Measurements from ENCODE around the gene SFXN3.

Gene SFXN3

DNA sequence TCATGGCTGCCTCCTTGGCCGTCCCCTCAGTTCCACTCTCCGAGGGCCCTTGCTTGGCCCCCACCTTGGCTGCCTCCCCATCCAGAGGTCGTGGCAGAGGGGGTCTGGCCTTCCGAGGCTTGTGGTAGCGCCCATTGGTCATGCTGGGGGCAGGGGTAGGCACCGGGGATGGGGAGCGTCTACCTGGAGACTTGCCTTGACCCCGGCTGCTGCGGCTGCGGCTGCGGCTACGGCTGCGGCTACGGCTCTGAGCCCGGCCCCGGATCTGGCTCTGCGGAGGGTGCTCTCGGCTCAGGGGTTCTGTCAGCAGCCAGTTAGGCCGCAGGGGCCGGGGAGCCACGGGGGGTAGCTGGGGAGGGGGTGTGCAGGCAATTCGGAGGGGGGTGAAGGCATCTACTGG, 20.7 kb upstream of the SFXN3 start:
- TF ChIP-seq FOXP2 (optimal IDR thresholded peaks at IDR 0.05; ENCODE audit: control extremely low read depth, extremely low read length, insufficient read depth) (no peak), POLR2AphosphoS5 (IDR thresholded peaks at IDR 0.05; ENCODE audit: borderline replicate concordance, low read depth, low read length) (no peak), EZH2 (IDR thresholded peaks at IDR 0.05) (no peak)
- Histone ChIP-seq H3K9me3 (ENCODE audit: low read depth, low read length) (no peaks in the 10 kb centered on the region), H3K27ac (no peak overlapping the region), H3K9ac (ENCODE audit: insufficient read length) (no peak overlapping the region), H3K4me3 (no peak overlapping the region), H3K36me3 (ENCODE audit: insufficient read depth, low read length) (no peaks in the 10 kb centered on the region; the same call in 1 of the 2 replicates)
- DNase-seq (ENCODE audit: low read depth, low spot score) = no peak

DNA sequence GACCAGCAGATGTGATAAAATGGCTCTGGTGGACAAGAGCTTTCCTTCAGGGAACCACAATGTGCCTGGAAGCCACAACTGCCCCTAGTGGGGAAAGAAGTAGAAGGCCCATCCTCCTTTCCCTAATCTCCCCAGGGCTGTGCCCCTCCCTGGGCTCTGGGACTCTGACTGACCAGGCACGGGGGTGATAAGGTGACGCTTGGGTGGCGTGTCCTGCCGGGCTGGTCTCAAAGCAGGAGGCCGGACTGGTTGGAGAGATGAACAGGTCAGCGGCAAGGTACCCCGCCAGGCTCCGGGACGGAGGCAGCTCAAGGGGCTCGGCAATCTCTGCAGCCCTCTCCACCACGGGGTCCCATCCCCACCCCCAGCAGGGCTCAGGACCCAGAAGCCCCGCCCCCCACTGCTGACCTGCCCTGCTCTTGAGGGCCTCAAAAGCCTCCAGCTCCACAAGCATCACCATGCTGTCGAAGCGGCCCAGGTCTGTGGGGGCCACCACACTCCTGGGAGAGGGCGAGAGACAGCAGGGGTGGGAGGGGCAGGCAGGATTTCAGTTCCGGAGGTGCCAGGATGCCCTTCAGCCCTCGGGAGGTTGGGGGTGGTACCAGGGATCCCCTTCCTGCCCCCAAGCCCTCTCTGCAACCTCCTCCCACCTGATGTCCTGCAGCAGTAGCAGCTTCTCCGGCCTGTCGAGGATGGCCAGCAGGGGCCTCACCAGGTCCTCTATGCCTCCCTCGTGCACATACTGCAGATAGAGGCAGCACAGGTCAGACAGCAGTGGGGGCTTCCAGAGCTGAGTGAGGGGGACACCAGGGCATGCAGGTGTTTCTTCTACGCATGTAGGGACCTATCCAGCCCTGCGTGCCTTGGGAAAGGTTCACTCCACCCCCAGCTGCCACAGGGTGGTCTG, 19.3 kb upstream of the SFXN3 start:
- Histone ChIP-seq H3K9ac (ENCODE audit: insufficient read length) (no peak overlapping the region), H3K36me3 (ENCODE audit: insufficient read depth, low read length) (no peaks in the 10 kb centered on the region), H3K9me3 (ENCODE audit: low read depth, low read length) (no peaks in the 10 kb centered on the region), H3K27ac (no peak overlapping the region), H3K4me3 (no peak overlapping the region)
- TF ChIP-seq EZH2 (IDR thresholded peaks at IDR 0.05) (no peak), POLR2AphosphoS5 (IDR thresholded peaks at IDR 0.05; ENCODE audit: borderline replicate concordance, low read depth, low read length) (no peak), FOXP2 (optimal IDR thresholded peaks at IDR 0.05; ENCODE audit: control extremely low read depth, extremely low read length, insufficient read depth) (no peak)
- no peak for DNase-seq (ENCODE audit: low read depth, low spot score)

DNA sequence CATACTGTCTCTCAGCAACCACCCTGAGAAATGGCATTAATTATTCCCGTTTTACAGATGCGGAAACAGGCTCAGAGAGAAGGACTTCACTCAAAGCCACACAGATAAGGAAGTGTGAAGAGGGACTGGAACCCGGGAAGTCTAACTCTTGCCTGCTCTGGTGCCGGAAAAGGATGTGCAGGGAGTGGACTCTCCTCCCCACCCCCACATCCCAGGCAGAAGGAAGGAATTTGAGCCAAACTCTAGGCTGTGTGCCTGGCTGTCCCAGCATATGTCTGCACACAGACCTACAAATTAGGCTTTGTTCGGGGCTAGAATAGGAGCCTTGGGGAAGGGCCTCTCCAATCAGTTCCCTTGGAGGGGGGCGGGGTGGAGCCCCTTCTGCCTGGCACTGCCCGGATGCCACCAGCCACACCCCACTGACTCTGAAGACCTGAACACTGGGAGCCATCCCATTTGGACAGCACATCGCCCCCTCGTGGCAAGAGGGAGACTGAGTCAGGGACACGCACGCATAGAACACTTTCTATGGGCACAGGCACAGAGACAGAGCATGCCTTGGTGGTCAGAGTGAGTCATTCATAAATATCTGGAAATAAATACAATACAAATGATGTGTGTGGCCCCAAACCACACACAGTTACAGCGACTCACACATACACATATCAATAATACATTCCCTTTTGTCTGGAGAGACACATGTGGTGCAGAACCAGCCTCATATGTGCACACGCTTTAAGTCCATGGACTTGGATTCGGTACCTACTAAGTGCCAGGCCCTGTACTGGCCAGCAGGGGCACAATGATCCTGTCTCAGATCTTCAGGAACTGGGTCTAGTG, 18.3 kb upstream of the SFXN3 start:
- TF ChIP-seq FOXP2 (optimal IDR thresholded peaks at IDR 0.05; ENCODE audit: control extremely low read depth, extremely low read length, insufficient read depth) (no peak), EZH2 (IDR thresholded peaks at IDR 0.05) (no peak), POLR2AphosphoS5 (IDR thresholded peaks at IDR 0.05; ENCODE audit: borderline replicate concordance, low read depth, low read length) (no peak)
- Histone ChIP-seq H3K27ac (no peak overlapping the region), H3K9me3 (ENCODE audit: low read depth, low read length) (no peaks in the 10 kb centered on the region), H3K9ac (ENCODE audit: insufficient read length) (no peak overlapping the region), H3K36me3 (ENCODE audit: insufficient read depth, low read length) (no peaks in the 10 kb centered on the region), H3K4me3 (no peak overlapping the region)
- no peak for DNase-seq (ENCODE audit: low read depth, low spot score)

DNA sequence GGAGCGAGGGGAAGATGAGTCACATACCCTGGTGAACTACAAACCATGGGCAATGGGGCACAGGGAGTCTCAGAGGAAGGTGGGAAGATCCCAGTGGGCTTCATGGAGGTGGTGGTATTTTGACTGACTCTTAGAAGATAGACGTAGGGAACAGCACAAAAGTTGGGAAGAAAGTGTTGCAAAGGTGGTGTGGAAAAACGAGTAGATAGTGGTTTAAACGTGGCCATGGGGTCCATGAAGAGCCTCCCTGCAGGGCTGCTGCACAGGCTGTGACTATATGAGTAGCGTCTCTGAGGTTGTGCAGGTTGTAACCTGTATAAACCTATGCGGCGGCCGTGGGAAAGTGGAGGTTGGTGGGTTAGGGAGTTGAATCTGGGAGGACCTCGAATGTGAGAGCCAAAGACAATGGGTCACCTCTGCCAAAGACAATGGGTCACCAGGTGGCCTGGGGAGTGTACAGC, 17.6 kb upstream of the SFXN3 start:
- H3K27ac ChIP-seq = no peak overlapping the region
- H3K36me3 ChIP-seq (ENCODE audit: insufficient read depth, low read length) = no peaks in the 10 kb centered on the region
- no peak for DNase-seq (ENCODE audit: low read depth, low spot score)
- no peak for TF ChIP-seq EZH2 (IDR thresholded peaks at IDR 0.05)
- TF ChIP-seq POLR2AphosphoS5 (IDR thresholded peaks at IDR 0.05; ENCODE audit: borderline replicate concordance, low read depth, low read length) = no peak
- no peak for TF ChIP-seq FOXP2 (optimal IDR thresholded peaks at IDR 0.05; ENCODE audit: control extremely low read depth, extremely low read length, insufficient read depth)
- no peaks in the 10 kb centered on the region for H3K9me3 ChIP-seq (ENCODE audit: low read depth, low read length)
- H3K4me3 ChIP-seq = no peak overlapping the region
- H3K9ac ChIP-seq (ENCODE audit: insufficient read length) = no peak overlapping the region

DNA sequence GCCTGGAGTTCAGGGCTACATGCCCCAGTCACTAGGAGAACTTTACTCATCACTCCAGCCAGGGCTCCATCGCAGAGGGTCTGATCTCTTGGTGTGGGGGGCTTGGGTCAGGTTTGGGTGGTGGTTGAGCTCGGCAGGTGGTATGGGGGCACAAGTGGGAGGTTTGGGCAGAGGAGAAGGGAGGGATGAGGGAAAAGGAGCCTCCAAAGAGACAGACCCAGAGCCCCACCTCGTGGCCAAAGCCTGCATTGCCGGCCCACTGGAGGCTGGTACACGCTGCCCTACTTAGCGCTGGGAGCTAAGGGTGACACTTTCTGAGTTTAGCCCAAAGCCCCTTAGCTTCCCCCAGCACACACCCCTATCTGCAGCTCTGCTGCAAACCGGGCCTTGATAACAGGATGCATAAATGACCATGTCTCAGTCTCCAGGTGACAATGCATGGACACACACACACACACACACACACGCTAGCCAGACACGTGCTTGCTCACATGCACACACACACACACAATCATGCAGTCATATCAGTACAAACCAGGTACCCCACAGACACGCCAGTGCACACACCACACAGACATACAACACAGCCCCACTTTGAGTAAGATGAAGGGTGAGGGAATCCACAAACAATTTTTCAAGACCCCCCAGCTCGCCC, 16.7 kb upstream of the SFXN3 start:
- no peak for TF ChIP-seq EZH2 (IDR thresholded peaks at IDR 0.05)
- TF ChIP-seq POLR2AphosphoS5 (IDR thresholded peaks at IDR 0.05; ENCODE audit: borderline replicate concordance, low read depth, low read length) = no peak
- no peak for TF ChIP-seq FOXP2 (optimal IDR thresholded peaks at IDR 0.05; ENCODE audit: control extremely low read depth, extremely low read length, insufficient read depth)
- Histone ChIP-seq H3K27ac (no peak overlapping the region), H3K9ac (ENCODE audit: insufficient read length) (no peak overlapping the region), H3K4me3 (no peak overlapping the region), H3K9me3 (ENCODE audit: low read depth, low read length) (no peaks in the 10 kb centered on the region), H3K36me3 (ENCODE audit: insufficient read depth, low read length) (no peaks in the 10 kb centered on the region)
- no peak for DNase-seq (ENCODE audit: low read depth, low spot score)

DNA sequence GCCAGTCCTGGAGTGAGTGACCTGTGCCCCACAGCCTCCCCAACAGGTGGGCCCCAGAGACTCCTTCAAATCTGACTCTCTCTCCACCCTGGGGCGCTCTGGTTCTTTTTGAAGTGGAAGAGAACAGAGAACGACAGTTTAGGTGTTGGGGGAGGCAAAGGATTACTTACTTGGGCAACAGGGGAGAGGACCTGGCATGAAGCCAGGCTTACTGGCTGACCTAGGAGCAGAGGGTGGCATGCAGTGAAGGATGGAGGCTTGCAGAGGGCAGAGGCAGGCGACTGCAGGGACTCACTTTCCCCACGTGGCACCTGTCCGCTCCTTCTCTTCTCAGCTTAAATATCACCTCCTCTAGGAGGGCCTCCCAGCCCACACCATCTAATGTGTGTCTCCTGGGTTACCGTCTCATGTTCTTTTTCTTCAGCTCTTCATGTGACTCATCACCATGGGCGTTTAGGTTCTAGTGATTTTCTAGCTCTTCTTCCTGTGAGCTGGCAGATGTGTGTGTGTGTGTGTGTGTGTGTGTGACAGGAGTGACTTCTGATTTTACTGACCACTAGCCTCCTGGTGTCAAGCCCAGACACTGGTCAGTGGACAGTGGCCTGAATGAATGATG, 16.0 kb upstream of the SFXN3 start:
- no peak overlapping the region for H3K4me3 ChIP-seq

DNA sequence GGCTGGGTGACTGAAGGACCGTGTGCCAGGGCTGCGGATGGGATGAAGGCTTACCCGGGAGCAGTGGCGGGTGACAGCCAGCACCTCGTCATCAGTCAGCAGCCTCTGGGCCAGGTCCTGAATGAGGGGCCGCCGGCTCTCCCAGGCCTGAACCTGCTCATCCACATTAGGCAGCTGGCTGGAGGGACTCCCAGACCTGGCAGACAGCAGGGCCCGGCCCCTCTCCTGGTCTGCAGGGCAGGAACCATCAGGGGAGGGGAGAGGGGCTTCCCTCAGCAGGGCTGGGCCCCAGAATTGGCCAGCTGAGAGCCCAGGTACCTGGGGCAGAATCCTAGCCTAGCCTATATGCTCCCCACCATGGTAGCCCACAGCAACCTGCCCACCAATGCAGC, 15.5 kb upstream of the SFXN3 start:
- no peaks in the 10 kb centered on the region for H3K9me3 ChIP-seq (ENCODE audit: low read depth, low read length)
- H3K27ac ChIP-seq = no peak overlapping the region
- DNase-seq (ENCODE audit: low read depth, low spot score) = no peak
- no peaks in the 10 kb centered on the region for H3K36me3 ChIP-seq (ENCODE audit: insufficient read depth, low read length)
- H3K4me3 ChIP-seq = no peak overlapping the region
- TF ChIP-seq EZH2 (IDR thresholded peaks at IDR 0.05) (no peak), FOXP2 (optimal IDR thresholded peaks at IDR 0.05; ENCODE audit: control extremely low read depth, extremely low read length, insufficient read depth) (no peak), POLR2AphosphoS5 (IDR thresholded peaks at IDR 0.05; ENCODE audit: borderline replicate concordance, low read depth, low read length) (no peak)
- H3K9ac ChIP-seq (ENCODE audit: insufficient read length) = no peak overlapping the region

More for the DNA sequence above, 16.0 kb upstream of the SFXN3 start:
- no peak overlapping the region for H3K27ac ChIP-seq
- no peaks in the 10 kb centered on the region for H3K36me3 ChIP-seq (ENCODE audit: insufficient read depth, low read length)
- no peaks in the 10 kb centered on the region for H3K9me3 ChIP-seq (ENCODE audit: low read depth, low read length)
- DNase-seq (ENCODE audit: low read depth, low spot score) = no peak
- TF ChIP-seq EZH2 (IDR thresholded peaks at IDR 0.05) (no peak), POLR2AphosphoS5 (IDR thresholded peaks at IDR 0.05; ENCODE audit: borderline replicate concordance, low read depth, low read length) (no peak), FOXP2 (optimal IDR thresholded peaks at IDR 0.05; ENCODE audit: control extremely low read depth, extremely low read length, insufficient read depth) (no peak)
- H3K9ac ChIP-seq (ENCODE audit: insufficient read length) = no peak overlapping the region
